ENCODE results near the gene LGALS1.

DNA sequence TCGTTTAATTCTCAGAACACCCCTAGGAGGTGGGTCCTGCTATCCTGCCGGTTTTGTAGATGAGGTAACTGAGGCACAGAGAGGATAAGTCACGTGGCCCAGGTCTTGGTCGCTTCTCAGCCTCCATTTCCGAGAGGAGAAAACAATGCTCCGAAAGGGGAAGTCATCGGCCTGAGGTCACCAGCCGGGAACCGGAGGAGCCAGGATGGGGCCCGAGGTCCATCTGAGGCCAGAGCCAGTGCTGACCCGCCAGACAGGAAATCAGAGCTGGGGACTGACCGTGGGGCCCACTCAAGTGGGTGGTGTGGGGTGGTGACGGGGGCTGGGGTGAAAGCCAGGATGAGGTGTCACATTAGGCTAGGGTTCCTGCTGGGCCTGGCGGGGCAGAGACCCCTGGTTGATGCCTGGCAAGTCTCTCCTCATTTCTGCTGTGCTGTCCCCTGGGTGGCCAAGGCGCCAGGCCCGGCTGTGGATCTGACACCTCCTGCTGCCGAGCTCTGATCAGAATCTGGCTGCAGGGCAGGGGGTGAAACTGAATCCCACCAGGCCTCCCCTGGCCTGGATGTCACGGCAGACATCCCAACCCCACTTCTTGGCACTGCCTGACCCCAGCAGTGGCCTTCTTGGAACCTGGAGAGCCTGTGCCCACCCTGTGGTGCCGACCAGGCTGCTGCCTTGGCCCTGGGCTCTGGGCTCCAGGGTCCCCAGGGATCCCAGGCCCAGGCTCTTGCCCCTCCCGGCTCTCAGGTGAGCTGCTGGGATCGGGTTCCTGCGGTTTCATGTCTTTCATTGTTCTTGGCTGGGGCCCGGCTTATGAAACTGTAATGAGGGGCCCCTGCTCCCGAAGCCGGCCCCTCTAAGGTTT lies 33.4 kb downstream of the LGALS1 start:
- TF ChIP-seq, protein P1, sequence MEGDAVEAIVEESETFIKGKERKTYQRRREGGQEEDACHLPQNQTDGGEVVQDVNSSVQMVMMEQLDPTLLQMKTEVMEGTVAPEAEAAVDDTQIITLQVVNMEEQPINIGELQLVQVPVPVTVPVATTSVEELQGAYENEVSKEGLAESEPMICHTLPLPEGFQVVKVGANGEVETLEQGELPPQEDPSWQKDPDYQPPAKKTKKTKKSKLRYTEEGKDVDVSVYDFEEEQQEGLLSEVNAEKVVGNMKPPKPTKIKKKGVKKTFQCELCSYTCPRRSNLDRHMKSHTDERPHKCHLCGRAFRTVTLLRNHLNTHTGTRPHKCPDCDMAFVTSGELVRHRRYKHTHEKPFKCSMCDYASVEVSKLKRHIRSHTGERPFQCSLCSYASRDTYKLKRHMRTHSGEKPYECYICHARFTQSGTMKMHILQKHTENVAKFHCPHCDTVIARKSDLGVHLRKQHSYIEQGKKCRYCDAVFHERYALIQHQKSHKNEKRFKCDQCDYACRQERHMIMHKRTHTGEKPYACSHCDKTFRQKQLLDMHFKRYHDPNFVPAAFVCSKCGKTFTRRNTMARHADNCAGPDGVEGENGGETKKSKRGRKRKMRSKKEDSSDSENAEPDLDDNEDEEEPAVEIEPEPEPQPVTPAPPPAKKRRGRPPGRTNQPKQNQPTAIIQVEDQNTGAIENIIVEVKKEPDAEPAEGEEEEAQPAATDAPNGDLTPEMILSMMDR (IDR thresholded peaks at IDR 0.05), result no peak
- no peak for TF ChIP-seq EZH2 (IDR thresholded peaks at IDR 0.05; ENCODE audit: borderline replicate concordance, insufficient read depth, low read depth, low read length, poor library complexity, severe bottlenecking)

Data from B cell (primary cell).